T47D (cell line): ENCODE data around the gene ARFGEF3.
A peak's percentile ranks its signal among the peaks of the same experiment; 100 is the strongest.

Source experiments
- DNase-seq, 2 experiments: peaks; one replicate each; pipeline versions ENCODE4 v3.0.0 to v3.0.0-alpha.2; 2011 to 2012; ENCODE audit warnings: low read depth in 1 of 2, low spot score in 1 of 2
- JUND ChIP-seq: IDR thresholded peaks from 2 replicates; pipeline ENCODE4 v1.6.1; 2012; ENCODE audit warnings: low read depth
- in situ Hi-C: cut with HindIII; loops from 2 replicates; pipeline ENCODE4 v1.10.0; 2016; ENCODE audit warnings: low sequenced_read_pairs, low pct_unique_long_range_greater_than_20kb

ARFGEF3 gene

DNA sequence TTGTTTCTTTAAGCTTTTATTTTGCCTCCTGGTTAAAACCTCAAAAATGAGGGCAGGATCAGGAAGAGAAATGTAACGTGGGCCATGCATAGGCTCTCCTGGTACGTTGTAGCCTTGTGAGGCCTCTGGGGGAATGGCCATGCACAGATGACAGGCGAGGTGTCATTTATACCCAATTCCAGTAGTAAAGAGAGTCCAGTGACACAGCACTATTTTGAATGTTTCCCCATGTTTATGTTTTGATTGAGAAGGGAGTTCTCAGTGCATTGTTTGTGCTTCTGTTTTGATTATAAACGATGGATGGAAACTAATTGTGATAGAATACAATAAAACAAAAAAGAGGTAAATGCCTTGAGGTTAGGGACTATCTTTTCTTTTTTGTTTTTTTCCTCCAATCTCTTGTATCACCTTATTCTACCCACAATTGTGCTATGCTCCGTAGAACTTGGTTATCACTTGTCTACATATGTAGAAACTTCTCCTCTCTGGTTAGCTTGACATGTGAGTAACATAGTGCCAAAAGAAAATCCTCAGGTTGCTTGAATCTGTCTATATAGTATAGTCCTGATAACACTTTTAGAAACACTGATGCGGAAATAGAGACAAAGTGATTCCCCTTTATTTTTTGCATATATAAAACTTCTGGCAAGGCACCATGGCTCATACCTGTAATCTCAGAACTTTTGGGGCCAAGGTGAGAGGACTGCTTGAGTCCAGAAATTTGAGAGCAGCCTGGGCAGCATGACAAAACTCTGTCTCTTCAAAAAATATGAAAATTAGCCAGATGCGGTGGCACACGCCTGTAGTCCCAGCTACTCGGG, 209.1 kb downstream of the ARFGEF3 start:
- DNase-seq = no peak
- in situ Hi-C loops = no loop called here
- TF ChIP-seq JUND = no peak

DNA sequence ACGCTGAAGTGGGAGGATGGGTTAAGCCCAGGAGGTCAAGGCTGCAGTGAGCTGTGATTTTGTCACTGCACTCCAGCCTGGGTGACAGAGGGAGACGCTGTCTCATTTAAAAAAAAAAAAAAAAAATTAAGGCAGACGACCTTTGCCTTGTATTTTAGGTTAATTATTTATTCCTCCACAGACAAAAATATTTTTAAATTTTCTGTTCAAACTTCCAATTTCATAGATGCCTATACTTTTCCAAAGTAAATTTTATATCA, 209.6 kb downstream of the ARFGEF3 start:
- in situ Hi-C loops = no loop called here
- DNase-seq = no peak
- TF ChIP-seq JUND = no peak

DNA sequence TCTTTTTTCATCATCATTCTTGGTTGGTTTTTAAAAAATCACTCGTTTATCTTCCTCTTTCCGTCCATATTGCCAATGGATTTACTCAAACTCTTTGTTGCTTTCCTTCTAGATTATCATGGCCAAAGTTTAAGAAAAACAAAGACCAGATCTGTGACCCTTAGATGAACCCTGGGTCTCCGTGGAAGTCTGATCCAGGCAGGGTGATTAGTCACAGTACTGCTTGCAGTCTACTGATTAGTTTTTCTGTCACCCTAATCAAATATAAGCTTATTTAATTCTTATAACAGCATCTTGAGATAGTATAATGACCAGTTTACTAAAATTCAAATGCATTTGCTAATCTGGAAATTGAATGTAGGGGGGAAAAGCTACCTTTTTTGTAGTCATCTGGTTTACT, 210.0 kb downstream of the ARFGEF3 start:
- DNase-seq = no peak
- TF ChIP-seq JUND = no peak
- in situ Hi-C loops = no loop called here

GRCh38 chr6:138372711-138373463, 211.1 kb downstream of the ARFGEF3 start:
- in situ Hi-C loops = no loop called here
- no peak for DNase-seq
- no peak for TF ChIP-seq JUND

DNA sequence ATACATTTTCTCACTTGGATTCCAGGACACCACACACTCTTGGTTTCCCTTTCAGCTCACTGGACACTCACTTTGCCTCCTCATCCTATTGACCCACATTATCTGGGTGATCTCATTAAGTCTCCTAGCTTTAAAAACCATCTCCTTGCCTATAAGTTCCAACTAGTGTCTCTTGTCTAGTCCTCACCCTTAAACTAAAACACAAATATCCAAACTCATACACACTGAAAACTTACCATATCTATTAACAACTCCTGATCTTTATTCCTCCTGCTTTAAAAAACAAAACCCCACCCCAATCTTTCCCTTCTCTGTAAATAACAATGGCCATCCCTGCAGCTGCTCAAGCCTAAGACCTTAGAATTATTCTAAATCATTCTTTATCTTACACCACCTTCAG, 212.5 kb downstream of the ARFGEF3 start:
- no peak for DNase-seq
- in situ Hi-C loops = no loop called here
- no peak for TF ChIP-seq JUND

DNA sequence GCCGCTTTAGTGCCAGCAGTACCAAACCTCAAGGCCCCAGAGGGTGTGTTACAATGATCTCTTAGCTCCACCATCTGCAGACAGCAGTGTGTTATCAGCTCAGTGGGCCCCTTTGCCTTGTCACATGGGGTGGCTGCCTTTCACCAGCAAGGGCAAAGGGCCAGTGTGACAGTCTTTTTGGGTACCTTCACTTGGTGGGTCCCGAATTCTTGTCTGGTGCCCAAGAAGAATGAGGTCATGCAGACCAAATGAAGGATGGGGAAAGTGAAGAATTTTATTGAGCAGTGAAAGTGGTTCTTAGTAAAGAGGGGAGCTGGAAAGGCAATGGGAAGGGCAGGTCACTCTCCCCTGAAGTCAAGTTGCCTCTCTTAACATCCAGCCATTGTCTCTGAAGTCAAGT, 213.1 kb downstream of the ARFGEF3 start:
- DNase-seq = no peak
- no peak for TF ChIP-seq JUND
- in situ Hi-C loops = no loop called here

DNA sequence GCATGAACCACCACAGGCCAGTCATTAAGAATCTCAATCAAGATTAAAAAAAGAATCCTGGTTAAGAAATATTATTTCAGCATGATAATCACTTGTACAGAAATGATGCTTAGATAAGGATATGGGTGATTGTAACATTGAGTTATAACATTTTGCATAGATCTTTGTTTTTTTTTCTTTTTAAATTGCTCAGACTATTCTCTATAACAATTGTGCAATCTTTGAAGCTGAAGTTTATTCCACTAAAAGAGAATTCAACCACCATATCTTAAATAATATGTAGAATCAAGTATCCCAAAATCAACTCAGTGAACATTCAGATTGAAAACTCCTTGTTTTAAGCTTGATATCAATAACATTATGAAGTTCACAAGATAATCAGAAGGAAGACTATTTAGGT, 215.3 kb downstream of the ARFGEF3 start:
- TF ChIP-seq JUND = no peak
- in situ Hi-C loops = no loop called here

DNA sequence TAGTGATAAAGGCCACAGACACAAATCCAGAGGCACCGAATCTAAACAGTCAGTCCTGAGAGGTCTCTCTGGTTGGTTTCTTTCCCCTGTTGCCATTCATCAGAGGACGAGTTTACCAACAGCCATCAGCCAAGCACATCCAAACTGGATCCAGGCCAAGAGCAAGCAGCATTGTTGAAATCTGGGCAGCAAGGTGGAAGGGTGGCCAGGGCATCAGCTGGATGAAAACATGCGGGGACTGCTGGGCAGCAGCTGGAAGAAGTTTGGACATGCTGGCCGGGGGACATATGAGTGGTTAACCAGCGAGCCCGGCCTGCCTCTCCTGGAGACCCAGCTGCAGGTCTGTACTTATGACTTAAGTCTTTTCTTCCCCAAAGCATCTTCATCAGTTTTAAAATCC, 216.1 kb downstream of the ARFGEF3 start, which contains the start of gene SMIM28:
SMIM28 (plus strand) TSS at position 62 of the 400 bp plus-strand sequence; CDS start at position 230, 168 bp downstream.
- in situ Hi-C loops = no loop called here
- no peak for DNase-seq
- TF ChIP-seq JUND = no peak

More for the DNA sequence above, 215.3 kb downstream of the ARFGEF3 start:
- no peak for DNase-seq

DNA sequence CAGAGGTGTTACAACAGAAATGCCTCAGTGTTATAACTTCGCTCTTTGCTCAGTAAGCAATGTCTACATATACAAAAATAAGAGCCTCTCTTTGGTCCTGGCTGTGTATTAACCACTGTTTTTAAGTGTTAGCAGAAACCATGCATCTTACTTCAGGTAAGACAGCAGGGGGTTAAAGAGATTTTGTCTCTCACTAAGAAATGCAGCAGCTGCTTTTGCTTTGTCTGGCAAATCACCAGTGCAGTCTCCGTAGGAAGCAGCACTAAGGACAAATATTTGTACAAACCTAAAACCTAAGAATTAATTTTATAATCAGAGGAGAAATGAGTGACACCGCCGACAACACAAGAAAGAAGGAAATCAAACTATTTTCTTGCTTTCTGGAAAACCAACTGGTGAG, 216.7 kb downstream of the ARFGEF3 start:
- no peak for DNase-seq
- TF ChIP-seq JUND = no peak
- in situ Hi-C loops = no loop called here

GRCh38 chr6:138382498-138383265, 220.9 kb downstream of the ARFGEF3 start:
- DNase-seq = peak in 1 of 2 experiments; percentile 28
- in situ Hi-C loops = no loop called here
- no peak for TF ChIP-seq JUND

DNA sequence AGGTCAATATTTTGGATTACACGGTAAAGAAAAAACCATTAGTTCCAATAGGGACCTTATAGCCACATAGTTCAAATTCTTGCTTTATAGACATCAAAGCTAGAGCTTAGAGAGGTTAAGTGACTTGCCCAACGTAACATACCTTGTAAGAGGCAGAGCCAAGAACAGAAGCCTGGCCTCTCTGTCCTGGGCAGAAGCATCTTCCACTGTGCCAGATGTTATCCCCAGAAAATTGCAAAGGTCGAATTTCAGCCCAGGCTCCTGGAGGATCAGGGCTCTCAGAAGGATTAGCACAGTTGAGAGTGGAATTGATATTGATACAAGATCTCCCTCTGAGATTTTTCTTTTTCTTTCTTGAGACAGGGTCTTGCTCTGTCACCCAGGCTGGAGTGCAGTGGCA, 222.0 kb downstream of the ARFGEF3 start:
- no peak for DNase-seq
- no peak for TF ChIP-seq JUND
- in situ Hi-C loops = no loop called here

DNA sequence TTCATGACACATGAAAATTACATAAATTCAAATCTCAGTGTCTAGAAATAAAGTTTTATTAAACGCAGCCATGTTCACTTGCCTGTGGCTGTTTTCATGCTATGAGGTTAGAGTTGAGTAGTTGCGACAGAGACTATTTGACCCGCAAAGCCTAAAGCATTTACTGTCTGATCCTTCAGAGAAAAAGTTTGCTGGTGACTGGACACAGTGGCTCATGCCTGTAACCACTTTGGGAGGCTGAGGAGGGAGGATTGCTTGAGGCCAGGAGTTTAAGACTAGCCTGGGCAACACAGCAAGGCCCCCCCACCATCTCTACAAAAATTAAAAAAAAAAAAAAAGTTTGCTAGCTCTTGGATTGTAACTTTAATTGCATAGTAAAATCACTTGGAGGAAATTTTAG, 225.2 kb downstream of the ARFGEF3 start:
- DNase-seq = no peak
- no peak for TF ChIP-seq JUND
- in situ Hi-C loops = no loop called here

DNA sequence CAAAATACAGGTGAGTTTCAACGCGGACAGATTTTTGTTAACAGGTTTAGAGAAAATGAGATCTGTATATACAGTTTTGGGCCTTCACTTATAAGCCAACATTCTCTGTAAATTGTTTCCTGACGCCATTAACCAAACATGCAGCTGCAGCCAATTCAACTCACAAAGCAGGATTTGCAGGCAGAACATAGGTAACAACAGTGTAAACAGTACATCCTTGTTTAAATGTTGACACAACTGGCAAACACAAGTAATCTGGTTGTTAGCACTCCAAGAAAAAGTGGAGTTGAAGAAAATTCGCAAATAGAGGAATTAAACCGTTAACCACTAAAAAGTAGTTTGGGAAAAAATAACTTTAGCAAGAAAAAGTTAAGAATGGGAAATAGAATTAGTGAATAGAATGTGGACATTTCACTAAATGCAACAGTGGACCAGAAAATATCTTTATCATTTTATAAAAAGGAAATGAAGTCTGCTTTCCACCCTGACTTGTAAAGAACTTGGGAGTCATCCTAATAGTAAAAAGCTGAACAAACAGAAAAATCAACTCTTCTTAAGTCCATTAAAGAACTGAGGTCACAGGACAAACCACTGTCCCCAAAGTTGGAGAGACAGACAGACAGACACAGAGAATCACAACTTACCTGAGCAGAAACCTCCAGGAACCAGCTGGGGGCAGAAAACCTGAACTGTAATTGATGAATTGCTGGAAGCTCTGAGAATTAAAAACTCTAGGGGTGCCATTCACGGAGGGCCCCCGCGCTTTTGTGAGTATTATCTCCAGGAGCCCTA, 226.0 kb downstream of the ARFGEF3 start:
- in situ Hi-C loops = no loop called here
- TF ChIP-seq JUND = peak; percentile 63
- peak; percentile 31 to 93 for DNase-seq
